22Rv1 (cell line): ENCODE data around the gene GATA2.

Experiments used
- H3K27ac ChIP-seq: fragments of 450-650 bp; 2 replicates; pipeline ENCODE4 v1.5.1; 2017
- ZFX ChIP-seq: fragments of 450-650 bp; IDR thresholded peaks from 2 replicates; pipeline ENCODE4 v1.6.1; 2017; ENCODE audit warnings: antibody characterized with exemption, borderline replicate concordance
- TF ChIP-seq, protein P1 (sequence below): fragments of 450-650 bp; IDR thresholded peaks from 2 replicates; pipeline ENCODE4 v1.5.1; 2017; ENCODE audit warnings: mild to moderate bottlenecking

The GATA2 gene

DNA sequence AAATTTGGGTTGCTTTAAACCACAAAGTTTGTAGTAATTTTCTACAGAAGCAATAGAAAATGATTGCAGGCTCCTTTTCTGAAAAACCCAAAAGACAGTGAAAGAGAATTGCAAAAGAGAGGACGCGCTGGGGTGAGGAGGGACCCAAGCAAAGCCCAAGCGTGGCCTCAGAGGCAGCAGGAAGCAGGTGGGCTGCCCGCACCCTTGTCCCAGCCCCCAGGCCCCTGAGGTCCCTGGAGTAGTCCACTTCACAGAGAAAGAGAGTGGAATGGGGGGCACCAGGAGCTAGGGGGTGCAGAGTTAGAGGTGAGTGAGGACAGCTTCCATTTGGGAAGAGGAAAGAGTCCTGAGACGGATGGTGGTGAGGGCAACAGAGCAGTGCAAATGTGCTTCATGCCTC lies 37.9 kb downstream of the GATA2 start:
- TF ChIP-seq, protein P1, sequence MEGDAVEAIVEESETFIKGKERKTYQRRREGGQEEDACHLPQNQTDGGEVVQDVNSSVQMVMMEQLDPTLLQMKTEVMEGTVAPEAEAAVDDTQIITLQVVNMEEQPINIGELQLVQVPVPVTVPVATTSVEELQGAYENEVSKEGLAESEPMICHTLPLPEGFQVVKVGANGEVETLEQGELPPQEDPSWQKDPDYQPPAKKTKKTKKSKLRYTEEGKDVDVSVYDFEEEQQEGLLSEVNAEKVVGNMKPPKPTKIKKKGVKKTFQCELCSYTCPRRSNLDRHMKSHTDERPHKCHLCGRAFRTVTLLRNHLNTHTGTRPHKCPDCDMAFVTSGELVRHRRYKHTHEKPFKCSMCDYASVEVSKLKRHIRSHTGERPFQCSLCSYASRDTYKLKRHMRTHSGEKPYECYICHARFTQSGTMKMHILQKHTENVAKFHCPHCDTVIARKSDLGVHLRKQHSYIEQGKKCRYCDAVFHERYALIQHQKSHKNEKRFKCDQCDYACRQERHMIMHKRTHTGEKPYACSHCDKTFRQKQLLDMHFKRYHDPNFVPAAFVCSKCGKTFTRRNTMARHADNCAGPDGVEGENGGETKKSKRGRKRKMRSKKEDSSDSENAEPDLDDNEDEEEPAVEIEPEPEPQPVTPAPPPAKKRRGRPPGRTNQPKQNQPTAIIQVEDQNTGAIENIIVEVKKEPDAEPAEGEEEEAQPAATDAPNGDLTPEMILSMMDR = no peak
- TF ChIP-seq ZFX = no peak
- H3K27ac ChIP-seq = no peak overlapping the region

DNA sequence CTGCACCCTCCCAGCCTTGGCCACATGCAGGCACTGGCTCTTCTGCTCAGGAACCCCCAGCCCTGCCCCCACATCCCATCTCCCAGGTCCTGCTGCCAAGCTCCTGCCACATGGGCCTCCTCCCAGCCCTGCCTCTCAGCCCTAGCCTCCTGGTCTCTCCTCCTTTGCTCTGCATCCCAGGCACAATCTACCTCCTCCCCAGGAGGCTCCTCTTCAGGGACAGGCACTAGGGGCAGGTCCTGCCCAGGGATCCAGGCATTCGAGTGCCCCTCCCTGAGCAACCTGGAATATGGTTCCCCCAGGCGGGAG lies 38.7 kb downstream of the GATA2 start:
- TF ChIP-seq, protein P1 = no peak
- no peak for TF ChIP-seq ZFX
- H3K27ac ChIP-seq = no peak overlapping the region

- no peak for TF ChIP-seq ZFX
- TF ChIP-seq, protein P1 = no peak
- H3K27ac ChIP-seq = no peak overlapping the region
Measured at GRCh38 chr3:128453501-128454309, 39.3 kb downstream of the GATA2 start.

DNA sequence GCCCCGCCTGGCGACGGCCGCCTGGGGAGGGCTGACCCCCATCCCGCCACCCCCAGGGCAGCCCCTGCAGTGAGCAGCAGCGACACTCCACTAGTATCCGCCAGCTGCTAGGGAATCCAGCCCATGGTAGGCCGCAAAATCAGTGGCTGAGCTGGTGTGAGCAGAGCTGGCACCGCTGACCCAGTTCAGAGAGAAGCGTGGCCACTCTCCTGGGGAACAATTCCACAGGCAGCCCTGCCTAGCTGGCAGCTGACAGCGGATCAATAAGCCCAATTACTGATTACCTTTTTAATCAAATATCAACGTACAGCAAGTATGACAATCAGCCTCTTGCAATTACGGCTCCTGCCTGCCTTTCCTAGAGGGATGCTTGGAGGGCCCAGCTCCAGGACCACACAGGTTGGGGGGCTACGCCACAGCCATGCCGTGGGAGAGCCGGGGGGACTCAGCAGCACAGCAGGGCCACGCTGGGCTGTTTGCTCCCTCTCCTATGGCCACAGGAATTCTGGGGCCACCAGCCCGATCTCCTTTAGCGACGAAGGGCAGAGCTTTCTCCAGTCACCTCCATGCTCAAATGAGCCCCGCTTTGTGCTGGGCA lies 40.2 kb downstream of the GATA2 start:
- H3K27ac ChIP-seq = no peak overlapping the region
- TF ChIP-seq, protein P1 = no peak
- TF ChIP-seq ZFX = no peak

DNA sequence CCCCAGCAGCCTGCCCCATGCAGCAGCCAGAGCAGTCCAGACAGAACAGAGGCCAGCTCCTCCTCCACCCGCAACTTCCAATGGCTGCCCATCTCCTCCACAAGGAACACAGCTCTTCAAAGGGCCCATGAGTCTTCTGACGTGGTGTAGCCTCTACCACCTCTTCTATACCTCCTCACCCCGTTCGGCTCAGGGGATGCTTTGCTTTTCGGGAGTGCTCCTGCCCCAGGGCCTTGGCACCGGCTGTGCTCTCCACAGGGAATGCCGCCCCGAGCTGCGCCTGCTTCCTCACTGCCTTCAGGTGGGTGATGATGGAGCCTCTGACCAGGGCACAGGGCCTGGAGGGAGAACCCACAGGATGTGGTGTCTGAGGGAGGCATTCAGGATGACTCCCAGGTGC lies 40.9 kb downstream of the GATA2 start:
- no peak for TF ChIP-seq ZFX
- TF ChIP-seq, protein P1 = no peak
- no peak overlapping the region for H3K27ac ChIP-seq

DNA sequence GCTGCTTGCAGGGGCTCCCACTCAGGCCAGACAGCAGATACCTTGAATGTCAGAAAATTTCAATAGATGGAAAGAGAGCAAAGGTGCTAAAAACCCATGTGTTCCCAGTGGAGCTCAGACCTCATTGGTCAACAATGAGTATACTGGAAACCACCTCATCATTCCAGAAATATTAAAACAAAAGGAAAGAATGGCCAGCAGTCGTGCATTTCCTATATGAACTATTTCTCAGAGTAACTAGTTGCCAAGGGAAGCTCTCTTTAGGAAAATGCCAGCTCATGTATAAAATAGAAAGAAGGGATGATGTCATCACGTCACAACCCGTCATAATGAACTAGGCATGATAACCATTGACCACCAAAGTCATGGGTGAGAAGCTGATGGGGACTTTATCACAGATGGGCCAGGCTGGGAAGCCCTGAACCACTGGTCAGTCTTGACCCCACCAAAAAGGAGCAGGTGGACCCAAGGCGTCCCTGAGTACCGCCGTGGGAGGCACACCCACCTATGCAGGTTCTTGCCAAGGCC lies 43.8 kb downstream of the GATA2 start:
- TF ChIP-seq, protein P1 = no peak
- no peak for TF ChIP-seq ZFX
- no peak overlapping the region for H3K27ac ChIP-seq

- no peak for TF ChIP-seq ZFX
- TF ChIP-seq, protein P1 = no peak
Measured at GRCh38 chr3:128448491-128448890, 44.5 kb downstream of the GATA2 start.

More at GRCh38 chr3:128448491-128448890, 44.5 kb downstream of the GATA2 start:
- no peak overlapping the region for H3K27ac ChIP-seq
